GM12891 (cell line): Measurements from ENCODE around the gene CTNNA3.

Experiments used
- PAX5 ChIP-seq: IDR thresholded peaks from 2 replicates; pipeline ENCODE4 v1.6.1; 2011; ENCODE audit warnings: low read length, moderate library complexity, mild to moderate bottlenecking; ENCODE audit not compliant: insufficient read depth, severe bottlenecking
- POLR2A ChIP-seq: IDR thresholded peaks from 2 replicates; pipeline ENCODE4 v1.6.1; 2011; ENCODE audit warnings: low read depth, low read length, control low read depth
- POLR2AphosphoS5 ChIP-seq: IDR thresholded peaks from 2 replicates; pipeline ENCODE4 v1.6.1; 2011; ENCODE audit warnings: low read depth, low read length, control low read depth
- POU2F2 ChIP-seq: IDR thresholded peaks from 2 replicates; pipeline ENCODE4 v1.6.1; 2011; ENCODE audit warnings: low read depth, mild to moderate bottlenecking, control low read depth, low read length, moderate library complexity
- SPI1 ChIP-seq: IDR thresholded peaks from 2 replicates; pipeline ENCODE4 v1.6.1; 2011; ENCODE audit warnings: low read depth, low read length, control low read depth
- TAF1 ChIP-seq: IDR thresholded peaks from 2 replicates; pipeline ENCODE4 v1.6.1; 2011; ENCODE audit warnings: low read depth, low read length, control low read depth

- TF ChIP-seq POLR2A (no peak), TAF1 (no peak), POLR2AphosphoS5 (no peak), POU2F2 (no peak), PAX5 (no peak), SPI1 (no peak)
These were observed 922.5 kb downstream of the CTNNA3 start for GRCh38 chr10:66773472-66773817.
